ENCODE data around the gene HES4.

Gene HES4

GRCh38 chr1:1003618-1004419 is 3.9 kb upstream of the HES4 start:
- in situ Hi-C loops (cut with HindIII; ENCODE audit: low sequenced_read_pairs), result no loop called here
- no peak for DNase-seq (ENCODE audit: low read depth)
- TF ChIP-seq, protein P1, sequence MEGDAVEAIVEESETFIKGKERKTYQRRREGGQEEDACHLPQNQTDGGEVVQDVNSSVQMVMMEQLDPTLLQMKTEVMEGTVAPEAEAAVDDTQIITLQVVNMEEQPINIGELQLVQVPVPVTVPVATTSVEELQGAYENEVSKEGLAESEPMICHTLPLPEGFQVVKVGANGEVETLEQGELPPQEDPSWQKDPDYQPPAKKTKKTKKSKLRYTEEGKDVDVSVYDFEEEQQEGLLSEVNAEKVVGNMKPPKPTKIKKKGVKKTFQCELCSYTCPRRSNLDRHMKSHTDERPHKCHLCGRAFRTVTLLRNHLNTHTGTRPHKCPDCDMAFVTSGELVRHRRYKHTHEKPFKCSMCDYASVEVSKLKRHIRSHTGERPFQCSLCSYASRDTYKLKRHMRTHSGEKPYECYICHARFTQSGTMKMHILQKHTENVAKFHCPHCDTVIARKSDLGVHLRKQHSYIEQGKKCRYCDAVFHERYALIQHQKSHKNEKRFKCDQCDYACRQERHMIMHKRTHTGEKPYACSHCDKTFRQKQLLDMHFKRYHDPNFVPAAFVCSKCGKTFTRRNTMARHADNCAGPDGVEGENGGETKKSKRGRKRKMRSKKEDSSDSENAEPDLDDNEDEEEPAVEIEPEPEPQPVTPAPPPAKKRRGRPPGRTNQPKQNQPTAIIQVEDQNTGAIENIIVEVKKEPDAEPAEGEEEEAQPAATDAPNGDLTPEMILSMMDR (IDR thresholded peaks at IDR 0.05; ENCODE audit: low read depth, low read length, missing control alignments), result no peak

GRCh38 chr1:1001057-1001783 is 1.3 kb upstream of the HES4 start:
- in situ Hi-C loops (cut with HindIII; ENCODE audit: low sequenced_read_pairs), result no loop called here
- peak overlapping the region; percentile 56 for H3K4me3 ChIP-seq (ENCODE audit: low read depth, low read length)
- DNase-seq (ENCODE audit: low read depth), result no peak
- TF ChIP-seq, protein P1 (IDR thresholded peaks at IDR 0.05; ENCODE audit: low read depth, low read length, missing control alignments), result no peak

More at GRCh38 chr1:1003618-1004419, 3.9 kb upstream of the HES4 start:
- no peak overlapping the region for H3K4me3 ChIP-seq (ENCODE audit: low read depth, low read length)

GRCh38 chr1:1000357-1001056 is 610 bp upstream of the HES4 start:
- in situ Hi-C loops (cut with HindIII; ENCODE audit: low sequenced_read_pairs), result no loop called here
- TF ChIP-seq, protein P1 (IDR thresholded peaks at IDR 0.05; ENCODE audit: low read depth, low read length, missing control alignments), result no peak
- peak overlapping the region; percentile 56 for H3K4me3 ChIP-seq (ENCODE audit: low read depth, low read length)
- peak; percentile 60 for DNase-seq (ENCODE audit: low read depth)

GRCh38 chr1:998995-999724 is 737 bp downstream of the HES4 start:
- TF ChIP-seq, protein P1 (IDR thresholded peaks at IDR 0.05; ENCODE audit: low read depth, low read length, missing control alignments), result no peak
- peak overlapping the region; percentile 43 for H3K4me3 ChIP-seq (ENCODE audit: low read depth, low read length)
- in situ Hi-C loops (cut with HindIII; ENCODE audit: low sequenced_read_pairs), result no loop called here
- DNase-seq (ENCODE audit: low read depth), result no peak

DNA sequence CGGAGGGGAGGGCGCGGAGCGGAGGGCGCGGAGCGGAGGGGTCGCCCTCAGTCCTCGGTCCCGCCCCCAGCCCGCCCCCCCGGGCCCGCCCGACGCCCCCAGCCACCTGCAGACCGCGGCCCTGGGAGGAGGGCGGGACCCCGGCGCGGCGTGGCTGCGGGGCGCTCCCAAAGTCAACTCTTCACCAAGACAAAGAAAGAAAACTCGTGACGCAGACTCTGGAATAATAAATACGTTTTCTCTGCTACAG is 1.2 kb downstream of the HES4 start:
- peak overlapping the region; percentile 43 for H3K4me3 ChIP-seq (ENCODE audit: low read depth, low read length)
- TF ChIP-seq, protein P1 (IDR thresholded peaks at IDR 0.05; ENCODE audit: low read depth, low read length, missing control alignments), result no peak
- in situ Hi-C loops (cut with HindIII; ENCODE audit: low sequenced_read_pairs), result no loop called here
- no peak for DNase-seq (ENCODE audit: low read depth)

Data from astrocyte of the cerebellum (primary cell).